NCI-H526 (cell line): Measurements from ENCODE around the gene CHCHD6.

Source experiments
- DNase-seq, 2 experiments: peaks; one replicate each; lab custom pipeline; 2025; lab: John Stamatoyannopoulos, UW

Gene CHCHD6

GRCh38 chr3:126668450-126669401, 35.3 kb upstream of the CHCHD6 start:
- no peak for DNase-seq

- DNase-seq: no peak
These were observed 32.5 kb upstream of the CHCHD6 start for GRCh38 chr3:126671521-126671920.

GRCh38 chr3:126672340-126672739, 31.7 kb upstream of the CHCHD6 start:
- DNase-seq: no peak

- no peak for DNase-seq
These were observed 31.3 kb upstream of the CHCHD6 start for GRCh38 chr3:126672741-126673140.

- DNase-seq: no peak
These were observed 26.9 kb upstream of the CHCHD6 start for GRCh38 chr3:126676919-126677705.

- DNase-seq: no peak
These were observed 26.1 kb upstream of the CHCHD6 start for GRCh38 chr3:126677862-126678503.

GRCh38 chr3:126678693-126679317, 25.2 kb upstream of the CHCHD6 start:
- peak; percentile 35 to 74 for DNase-seq

- DNase-seq: peak; percentile 82 to 96
These were observed 24.7 kb upstream of the CHCHD6 start for GRCh38 chr3:126679318-126679751.

- no peak for DNase-seq
These were observed 24.0 kb upstream of the CHCHD6 start for GRCh38 chr3:126679831-126680666.

- DNase-seq: no peak
These were observed 23.4 kb upstream of the CHCHD6 start for GRCh38 chr3:126680667-126681055.

- DNase-seq: no peak
These were observed 22.0 kb upstream of the CHCHD6 start for GRCh38 chr3:126682009-126682408.

- no peak for DNase-seq
These were observed 21.0 kb upstream of the CHCHD6 start for GRCh38 chr3:126683069-126683468.

- no peak for DNase-seq
These were observed 19.8 kb upstream of the CHCHD6 start for GRCh38 chr3:126684218-126684751.

GRCh38 chr3:126685021-126685420, 19.0 kb upstream of the CHCHD6 start:
- DNase-seq: no peak

- DNase-seq: no peak
These were observed 18.5 kb upstream of the CHCHD6 start for GRCh38 chr3:126685493-126685892.

- DNase-seq: no peak
These were observed 12.3 kb upstream of the CHCHD6 start for GRCh38 chr3:126691765-126692164.

GRCh38 chr3:126692858-126693257, 11.2 kb upstream of the CHCHD6 start:
- no peak for DNase-seq

GRCh38 chr3:126693921-126694320, 10.1 kb upstream of the CHCHD6 start:
- DNase-seq: no peak

- no peak for DNase-seq
These were observed 7.3 kb upstream of the CHCHD6 start for GRCh38 chr3:126696701-126697267.

GRCh38 chr3:126699011-126699410, 5.0 kb upstream of the CHCHD6 start:
- DNase-seq: no peak
